Adrenal gland (tissue), 12 donors: Measurements from ENCODE around the gene ARPC5. TPM values are rescaled to one million over a fixed set of nuclear protein-coding genes. Genes with fewer than 3 reads are reported as not detected.
A peak's percentile ranks its signal among the peaks of the same experiment; 100 is the strongest.
"Not testable (repeated sequence)": the region's sequence is repeated elsewhere in the genome, so short reads cannot be mapped to it uniquely, and the experiment has no call there.

ENCODE experiments used
- DNase-seq, 7 donors: peaks; one replicate each; pipeline ENCODE4 v3.0.0-alpha.2; 2019 to 2020
- H3K27ac ChIP-seq, 5 donors: fragments of 200-600 bp; sonication (generic) in 4 of 5; 1 replicate in 3 of 5; 2 replicates in 2 of 5; pipeline versions ENCODE4 v1.5.1 to v1.8.0; 2016 to 2020; ENCODE audit warnings: mild to moderate bottlenecking in 1 of 5
- H3K27me3 ChIP-seq: fragments of 200-600 bp; 2 replicates; pipeline ENCODE4 v1.8.0; 2021
- H3K36me3 ChIP-seq, 2 donors: fragments of 200-600 bp; replicated peaks in 1 of 2; 1 replicate in 1 of 2; 2 replicates in 1 of 2; pipeline versions ENCODE4 v1.5.1 to v1.8.0; 2018 to 2022
- H3K4me1 ChIP-seq, 2 donors: fragments of 200-600 bp; replicated peaks in 1 of 2; 1 replicate in 1 of 2; 2 replicates in 1 of 2; pipeline versions ENCODE4 v1.5.1 to v1.8.0; 2018 to 2021
- H3K4me3 ChIP-seq, 4 donors: fragments of 200-600 bp; sonication (generic) in 3 of 4; one replicate each; pipeline ENCODE4 v1.5.1; 2016 to 2018
- H3K9me3 ChIP-seq, 3 donors: fragments of 200-600 bp; sonication (generic) in 1 of 3; replicated peaks in 1 of 3; 1 replicate in 2 of 3; 2 replicates in 1 of 3; pipeline versions ENCODE4 v1.5.1 to v1.8.0; 2016 to 2021
- POLR2A ChIP-seq, 2 donors: fragments of 450-650 bp; IDR thresholded peaks; one replicate each; pipeline ENCODE4 v1.6.1; 2017; ENCODE audit warnings: antibody characterized with exemption in 2 of 2, mild to moderate bottlenecking in 2 of 2, moderate library complexity in 1 of 2
- WGBS, 4 donors: extraction: QIAGEN DNeasy Blood & Tissue Kit in 2 of 4; methylation state at CpG; one replicate each; pipeline versions ENCODE4 v1.1.5 to v1.1.7; 2013 to 2017; 5-methylcytosine and 5-hydroxymethylcytosine counted together
- intact Hi-C, 2 donors: fragments of 100-400 bp; cut with DNase I; formaldehyde crosslinking; loops; one replicate each; pipeline versions ENCODE4 v1.14.1 to v1.15.0; 2022 to 2023
- polyA plus RNA-seq, 3 donors: library from polyadenylated mRNA; stranded (reverse); fragments of 200-250 nt in 2 of 3; fragments of 350-450 nt in 1 of 3; fragmentation: Illumina TruSeq in 1 of 3; extraction: RNeasy Lipid Tissue Mini Kit (QIAGEN cat#74804) in 1 of 3; gene quantifications; one replicate each; pipeline ENCODE4 v1.2.3, GENCODE V29; 2013 to 2014
- total RNA-seq, 9 donors: library from RNA; depleted of rRNA in 4 of 9; stranded (reverse); fragments of >200 nt in 4 of 9; fragments of 120-200 nt in 1 of 9; fragmentation: NEBNext Ultra II Directional in 1 of 9; extraction: Animal tissue kit (Norgen Biotek cat#: 25700) in 1 of 9; gene quantifications; one replicate each; pipeline versions ENCODE4 v1.1.0 to v1.2.4, GENCODE V29; 2013 to 2023
- TF ChIP-seq, protein P1 (sequence below), 6 experiments: fragments of 450-650 bp in 4 of 6; fragments of 200-600 bp in 2 of 6; sonication (generic) in 1 of 6; IDR thresholded peaks; 1 replicate in 5 of 6; 2 replicates in 1 of 6; pipeline versions ENCODE4 v1.5.1 to v1.8.0; 2016 to 2021; ENCODE audit warnings: antibody characterized with exemption in 6 of 6, mild to moderate bottlenecking in 2 of 6, moderate library complexity in 1 of 6
- donor health status: healthy with polysubstance abuse.
- donor health status: Bipolar disorder and iron deficiency.
- donor health status: DM: yes; HTN: yes; CAD: no.
- donor health status: DM: no; HTN: no; CAD: no.
- donor health status: DM: no; HTN: no; CAD: no.
- donor health status: DM: yes; HTN: yes; CAD: no.

ARPC5 gene
- total and polyA plus RNA-seq, 12 donors = 48.1 to 133 (median 85.0) TPM

DNA sequence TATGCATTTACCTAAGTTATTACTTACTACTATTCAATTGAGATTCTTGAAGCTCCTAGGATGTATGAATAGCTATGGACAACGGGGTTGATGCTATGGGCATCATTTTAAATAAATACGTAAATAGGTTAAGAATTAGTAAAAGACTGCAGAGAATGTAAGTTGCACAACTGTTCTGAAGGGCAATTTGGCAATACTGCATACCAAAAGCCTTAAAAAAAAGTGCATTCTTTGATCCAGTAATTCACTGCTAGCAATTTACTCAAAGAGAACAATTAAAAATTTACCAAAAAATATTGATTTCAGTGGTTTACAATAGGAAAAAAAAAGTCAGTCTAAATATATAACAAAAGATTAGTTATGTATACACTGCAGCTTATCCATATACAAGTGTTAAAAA lies 3.5 kb downstream of the ARPC5 start:
- Histone ChIP-seq H3K9me3 (peaks cover 0 to 4% (median 0%) of the 10 kb centered on the region in 3 donors), H3K27ac (peak overlapping the region in 1 of 5 donors; percentile 29), H3K4me3 (peak overlapping the region in 1 of 4 donors; percentile 91), H3K27me3 (no peaks in the 10 kb centered on the region), H3K36me3 (peaks cover 0 to 28% of the 10 kb centered on the region in 2 donors), H3K4me1 (peaks cover 27 to 62% of the 10 kb centered on the region in 2 donors)
- TF ChIP-seq, protein P1, sequence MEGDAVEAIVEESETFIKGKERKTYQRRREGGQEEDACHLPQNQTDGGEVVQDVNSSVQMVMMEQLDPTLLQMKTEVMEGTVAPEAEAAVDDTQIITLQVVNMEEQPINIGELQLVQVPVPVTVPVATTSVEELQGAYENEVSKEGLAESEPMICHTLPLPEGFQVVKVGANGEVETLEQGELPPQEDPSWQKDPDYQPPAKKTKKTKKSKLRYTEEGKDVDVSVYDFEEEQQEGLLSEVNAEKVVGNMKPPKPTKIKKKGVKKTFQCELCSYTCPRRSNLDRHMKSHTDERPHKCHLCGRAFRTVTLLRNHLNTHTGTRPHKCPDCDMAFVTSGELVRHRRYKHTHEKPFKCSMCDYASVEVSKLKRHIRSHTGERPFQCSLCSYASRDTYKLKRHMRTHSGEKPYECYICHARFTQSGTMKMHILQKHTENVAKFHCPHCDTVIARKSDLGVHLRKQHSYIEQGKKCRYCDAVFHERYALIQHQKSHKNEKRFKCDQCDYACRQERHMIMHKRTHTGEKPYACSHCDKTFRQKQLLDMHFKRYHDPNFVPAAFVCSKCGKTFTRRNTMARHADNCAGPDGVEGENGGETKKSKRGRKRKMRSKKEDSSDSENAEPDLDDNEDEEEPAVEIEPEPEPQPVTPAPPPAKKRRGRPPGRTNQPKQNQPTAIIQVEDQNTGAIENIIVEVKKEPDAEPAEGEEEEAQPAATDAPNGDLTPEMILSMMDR (IDR thresholded peaks at IDR 0.05) = no peak
- no peak for TF ChIP-seq POLR2A (IDR thresholded peaks at IDR 0.05)
- intact Hi-C loops = no loop called here
- 33 to 56% (median 44%) methylated on average over 2 of the region's 2 CpGs for WGBS, 4 donors
- no peak for DNase-seq

DNA sequence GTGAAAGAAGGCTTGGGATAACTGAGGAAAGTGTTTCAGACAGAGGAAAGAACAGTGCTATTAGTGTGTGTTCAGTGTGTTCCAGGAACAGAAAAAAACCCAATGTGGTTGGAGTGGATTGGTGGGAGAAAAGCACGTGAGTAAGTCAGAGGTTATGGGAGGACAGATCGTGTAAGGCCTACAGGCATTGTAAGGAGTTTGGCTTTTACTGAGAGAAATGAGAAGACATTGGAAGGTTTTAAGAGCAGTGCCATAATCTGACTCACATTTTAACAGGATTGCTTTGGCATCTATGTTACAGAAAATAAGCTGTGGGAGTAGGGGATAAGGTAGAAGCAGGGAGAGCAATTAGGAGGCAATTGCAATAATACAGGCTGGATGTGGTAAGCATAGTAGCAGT lies 4.8 kb downstream of the ARPC5 start:
- intact Hi-C loops = no loop called here
- WGBS, 4 donors = 34 to 58% (median 45%) methylated on average over 2 of the region's 2 CpGs
- no peak for TF ChIP-seq POLR2A (IDR thresholded peaks at IDR 0.05)
- TF ChIP-seq, protein P1 (IDR thresholded peaks at IDR 0.05) = no peak
- no peak for DNase-seq
- Histone ChIP-seq H3K36me3 (peaks cover 0 to 28% of the 10 kb centered on the region in 2 donors), H3K4me3 (no peak overlapping the region), H3K9me3 (peaks cover 0 to 4% (median 0%) of the 10 kb centered on the region in 3 donors), H3K27ac (peak overlapping the region in 1 of 5 donors; percentile 31), H3K27me3 (no peaks in the 10 kb centered on the region), H3K4me1 (peaks cover 35 to 75% of the 10 kb centered on the region in 2 donors)

DNA sequence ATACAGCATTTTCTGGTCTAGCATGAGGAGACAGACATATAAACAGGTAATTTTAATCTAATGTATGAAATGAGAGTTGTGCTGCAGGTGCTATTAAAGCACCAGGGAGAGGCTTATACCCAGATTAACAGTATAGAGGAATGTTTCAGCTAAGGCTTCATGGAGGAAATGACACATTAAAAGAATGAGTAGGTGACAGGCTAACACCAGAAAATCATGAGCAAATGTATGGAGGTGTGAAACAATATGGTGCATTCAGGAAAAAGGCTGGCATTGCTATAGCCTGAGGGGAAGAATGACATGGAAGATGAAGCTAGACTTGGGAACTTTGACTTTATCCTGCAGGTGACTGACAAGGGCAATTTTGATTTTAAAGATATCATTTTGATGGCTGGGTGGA lies 7.0 kb downstream of the ARPC5 start:
- intact Hi-C loops = loop anchor here in 1 of 2 donors (5.0 to 10.0 kb wide), 2 partner anchors 156 to 344 kb away; partner anchors contain the start of gene SMG7
- Histone ChIP-seq H3K4me1 (peaks cover 34 to 72% of the 10 kb centered on the region in 2 donors), H3K27ac (no peak overlapping the region), H3K4me3 (no peak overlapping the region), H3K9me3 (peaks cover 0 to 4% (median 0%) of the 10 kb centered on the region in 3 donors), H3K27me3 (no peaks in the 10 kb centered on the region), H3K36me3 (peaks cover 0 to 40% of the 10 kb centered on the region in 2 donors)
- TF ChIP-seq, protein P1 (IDR thresholded peaks at IDR 0.05) = no peak
- no peak for TF ChIP-seq POLR2A (IDR thresholded peaks at IDR 0.05)
- DNase-seq = no peak

DNA sequence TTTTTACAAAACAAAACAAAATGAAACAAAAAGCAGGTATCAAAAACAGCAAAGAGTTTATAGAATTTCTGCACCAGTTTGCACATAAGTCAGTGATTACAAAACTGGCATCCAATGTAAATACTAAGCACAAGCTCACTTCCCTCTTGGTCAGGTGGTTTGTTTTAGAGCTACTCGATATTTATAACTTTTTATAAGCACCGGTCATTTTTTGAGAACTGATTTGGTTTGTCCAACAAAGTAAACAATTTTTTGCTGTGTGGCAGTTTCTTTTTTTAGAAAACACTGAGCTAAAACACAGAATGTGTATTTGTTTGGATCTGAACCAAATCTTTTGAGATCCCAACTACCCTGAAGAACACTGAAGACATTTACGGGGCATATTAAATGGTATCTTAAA lies 9.3 kb downstream of the ARPC5 start:
- Histone ChIP-seq H3K4me1 (peaks cover 19 to 57% of the 10 kb centered on the region in 2 donors), H3K36me3 (peaks cover 0 to 40% of the 10 kb centered on the region in 2 donors)

More for the DNA sequence above, 9.3 kb downstream of the ARPC5 start:
- WGBS, 4 donors = 33 to 39% (median 36%) methylated on average over 3 of the region's 3 CpGs
- DNase-seq, H3K27me3 ChIP-seq, H3K9me3 ChIP-seq: not testable (repeated sequence)
- intact Hi-C loops = loop anchor here in 1 of 2 donors (5.0 to 10.0 kb wide), 2 partner anchors 154 to 341 kb away; partner anchors contain the start of gene SMG7
- Histone ChIP-seq H3K27ac (peak overlapping the region in 2 of 5 donors; percentile 20 to 31), H3K4me3 (peak overlapping the region in 1 of 4 donors; percentile 12)
